ENCODE results near the gene FCHO1.
A peak's percentile ranks its signal among the peaks of the same experiment; 100 is the strongest.

Gene FCHO1

DNA sequence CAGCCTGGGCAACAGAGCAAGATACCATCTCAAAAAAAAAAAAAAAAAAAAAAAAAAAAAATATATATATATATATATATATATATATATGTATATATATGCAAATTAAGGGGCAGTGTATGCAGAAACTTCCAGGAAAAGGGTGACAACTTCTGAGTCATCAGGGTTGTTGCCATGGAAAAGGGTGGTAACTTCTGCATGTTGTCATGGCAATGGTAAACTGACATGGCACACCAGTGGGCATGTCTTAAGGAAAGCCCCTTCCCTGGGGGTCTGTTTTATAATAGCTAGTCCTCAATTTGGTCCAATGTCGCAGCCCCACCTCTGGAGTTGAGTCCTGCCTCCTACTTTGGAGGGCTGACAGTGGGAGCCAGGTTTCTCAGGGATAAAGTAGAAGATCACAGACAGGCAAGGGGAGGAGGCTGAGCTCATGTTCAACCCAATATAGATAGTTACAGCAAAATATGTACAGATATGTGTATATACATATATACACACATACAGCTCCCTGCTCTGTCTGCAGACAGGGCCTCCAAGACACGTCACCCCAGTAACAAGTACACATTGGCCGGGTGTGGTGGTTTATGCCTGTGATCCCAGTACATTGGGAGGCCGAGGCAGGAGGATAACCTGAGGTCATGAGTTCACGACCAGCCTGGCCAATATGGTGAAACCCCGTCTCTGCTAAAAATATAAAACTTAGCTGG is 7.2 kb upstream of the FCHO1 start:
- peak; percentile 56 for DNase-seq (ENCODE audit: low read depth)
- TF ChIP-seq, protein P1, sequence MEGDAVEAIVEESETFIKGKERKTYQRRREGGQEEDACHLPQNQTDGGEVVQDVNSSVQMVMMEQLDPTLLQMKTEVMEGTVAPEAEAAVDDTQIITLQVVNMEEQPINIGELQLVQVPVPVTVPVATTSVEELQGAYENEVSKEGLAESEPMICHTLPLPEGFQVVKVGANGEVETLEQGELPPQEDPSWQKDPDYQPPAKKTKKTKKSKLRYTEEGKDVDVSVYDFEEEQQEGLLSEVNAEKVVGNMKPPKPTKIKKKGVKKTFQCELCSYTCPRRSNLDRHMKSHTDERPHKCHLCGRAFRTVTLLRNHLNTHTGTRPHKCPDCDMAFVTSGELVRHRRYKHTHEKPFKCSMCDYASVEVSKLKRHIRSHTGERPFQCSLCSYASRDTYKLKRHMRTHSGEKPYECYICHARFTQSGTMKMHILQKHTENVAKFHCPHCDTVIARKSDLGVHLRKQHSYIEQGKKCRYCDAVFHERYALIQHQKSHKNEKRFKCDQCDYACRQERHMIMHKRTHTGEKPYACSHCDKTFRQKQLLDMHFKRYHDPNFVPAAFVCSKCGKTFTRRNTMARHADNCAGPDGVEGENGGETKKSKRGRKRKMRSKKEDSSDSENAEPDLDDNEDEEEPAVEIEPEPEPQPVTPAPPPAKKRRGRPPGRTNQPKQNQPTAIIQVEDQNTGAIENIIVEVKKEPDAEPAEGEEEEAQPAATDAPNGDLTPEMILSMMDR (conservative IDR thresholded peaks at IDR 0.05; ENCODE audit: control insufficient read depth, insufficient read depth, low read depth, low read length), result no peak
- H3K4me3 ChIP-seq (ENCODE audit: control insufficient read depth, low read depth, low read length), result no peak overlapping the region

DNA sequence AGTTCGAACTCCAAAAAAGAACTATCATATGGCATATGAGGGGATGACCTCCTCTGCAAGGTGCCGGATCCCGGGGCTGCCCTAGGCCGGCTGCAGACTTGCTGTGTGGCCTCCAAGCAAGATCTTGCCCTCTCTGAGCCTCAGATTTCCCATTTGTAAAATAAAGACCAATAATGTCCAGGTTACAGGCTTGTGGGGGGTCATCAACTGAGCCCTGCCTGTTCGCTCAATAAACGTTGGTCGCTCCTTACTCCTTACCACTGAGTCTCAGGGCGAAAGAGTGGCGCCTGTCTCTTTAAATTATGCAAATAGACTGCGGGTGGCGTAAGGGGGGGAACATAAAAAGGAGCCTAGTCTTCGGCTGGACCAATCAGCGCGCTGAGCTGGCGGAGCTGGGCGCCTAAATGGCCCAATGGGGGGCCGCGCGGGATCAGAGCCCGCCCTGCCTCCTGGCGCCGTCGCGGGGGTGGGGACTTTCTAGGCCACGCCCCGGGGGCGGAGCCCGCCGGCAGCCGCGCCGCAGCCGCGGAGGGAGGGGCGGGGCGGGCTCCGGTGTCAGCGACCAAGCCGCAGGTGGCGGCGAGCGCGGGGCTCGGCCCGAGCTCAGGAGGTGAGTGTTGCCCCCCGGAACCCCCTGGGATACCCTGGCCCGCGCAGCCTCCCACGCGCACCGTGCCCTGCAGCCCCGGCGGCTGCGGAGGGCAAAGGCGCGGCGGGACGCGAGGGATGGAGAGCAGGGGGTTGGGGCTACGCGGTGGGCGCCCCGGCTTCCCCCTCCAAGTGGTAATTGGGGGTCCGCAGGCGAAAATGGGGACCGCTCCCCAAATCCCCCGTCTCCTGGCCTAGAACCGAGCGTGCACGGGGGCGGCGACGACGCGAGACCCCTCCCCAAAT is 3.8 kb upstream of the FCHO1 start:
- TF ChIP-seq, protein P1 (conservative IDR thresholded peaks at IDR 0.05; ENCODE audit: control insufficient read depth, insufficient read depth, low read depth, low read length), result no peak
- DNase-seq (ENCODE audit: low read depth), result peak; percentile 88
- H3K4me3 ChIP-seq (ENCODE audit: control insufficient read depth, low read depth, low read length), result peak overlapping the region; percentile 33

DNA sequence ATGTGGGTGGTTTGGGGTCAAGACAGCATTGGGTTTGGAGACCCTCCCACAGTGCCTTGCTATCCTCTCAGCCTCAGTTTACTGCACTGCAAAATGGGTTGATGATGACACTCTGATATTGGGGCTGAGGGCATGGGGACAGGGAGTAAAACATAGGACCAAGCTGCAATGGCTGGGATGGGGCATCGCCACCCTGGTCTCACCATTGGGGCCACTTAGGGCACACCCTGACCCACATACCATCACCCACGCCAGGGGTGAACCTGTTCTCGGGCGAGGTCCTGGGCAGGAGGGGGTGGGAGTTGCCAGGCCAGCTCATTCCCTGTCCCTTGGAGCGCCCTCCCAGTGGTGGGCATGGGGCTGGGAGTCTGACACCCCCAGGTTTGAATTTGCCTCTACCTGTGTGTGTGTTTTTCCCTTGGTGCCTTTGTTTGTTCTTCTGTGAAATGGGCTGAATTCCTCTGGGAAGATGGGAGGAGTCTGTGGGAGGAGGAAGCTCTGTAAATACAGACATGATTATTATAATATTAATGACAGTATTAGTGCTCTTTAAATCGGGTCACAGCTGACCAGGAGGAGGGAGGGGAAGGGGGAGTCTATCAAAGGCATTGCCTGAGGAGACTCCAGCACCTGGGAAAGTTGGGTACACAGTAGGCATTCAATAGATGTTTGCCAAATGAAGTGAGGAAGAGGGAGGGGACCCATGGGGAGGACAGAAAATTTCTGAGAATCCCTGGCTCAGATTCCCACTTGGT is 2.2 kb upstream of the FCHO1 start:
- no peak for DNase-seq (ENCODE audit: low read depth)
- TF ChIP-seq, protein P1 (conservative IDR thresholded peaks at IDR 0.05; ENCODE audit: control insufficient read depth, insufficient read depth, low read depth, low read length), result no peak
- no peak overlapping the region for H3K4me3 ChIP-seq (ENCODE audit: control insufficient read depth, low read depth, low read length)

DNA sequence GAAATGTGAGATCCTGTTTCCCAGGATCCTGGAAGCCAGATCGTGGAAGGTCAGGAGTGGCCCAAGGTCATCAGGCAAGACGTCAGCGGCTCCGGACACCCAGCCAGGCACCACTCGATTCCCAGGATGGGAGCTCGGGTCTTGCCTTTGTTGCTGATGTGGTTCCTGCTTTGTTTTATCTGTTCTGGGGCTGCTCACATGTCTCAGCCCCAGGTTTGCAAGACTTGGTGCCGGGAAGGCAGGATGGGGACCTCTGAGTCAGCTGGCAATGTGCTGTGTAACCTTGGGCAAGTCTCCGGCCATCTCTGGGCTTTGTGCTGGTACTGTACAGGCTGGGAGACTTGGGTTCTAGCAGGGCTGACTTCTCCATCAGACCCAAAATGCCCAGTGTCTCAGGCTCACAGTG is 1.4 kb upstream of the FCHO1 start:
- no peak overlapping the region for H3K4me3 ChIP-seq (ENCODE audit: control insufficient read depth, low read depth, low read length)
- TF ChIP-seq, protein P1 (conservative IDR thresholded peaks at IDR 0.05; ENCODE audit: control insufficient read depth, insufficient read depth, low read depth, low read length), result no peak
- DNase-seq (ENCODE audit: low read depth), result peak; percentile 12

DNA sequence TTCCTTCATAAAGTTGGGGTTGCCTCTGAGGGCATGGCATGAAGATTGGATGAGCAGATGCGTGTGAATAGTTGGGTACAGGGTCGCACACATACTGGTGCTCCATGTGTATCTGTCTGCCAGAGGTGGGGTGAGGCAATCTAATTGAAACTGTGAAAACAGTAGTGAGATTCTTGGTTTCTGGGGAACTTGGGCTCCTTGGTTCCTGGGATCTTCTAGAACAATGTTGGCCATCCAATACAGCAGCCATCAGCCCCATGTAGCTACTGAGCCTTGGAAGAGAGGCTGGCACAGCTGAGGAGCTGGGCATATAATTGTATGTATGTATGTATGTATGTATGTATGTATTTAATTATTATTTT is 616 bp downstream of the FCHO1 start:
- no peak for DNase-seq (ENCODE audit: low read depth)
- H3K4me3 ChIP-seq (ENCODE audit: control insufficient read depth, low read depth, low read length), result no peak overlapping the region
- TF ChIP-seq, protein P1 (conservative IDR thresholded peaks at IDR 0.05; ENCODE audit: control insufficient read depth, insufficient read depth, low read depth, low read length), result no peak

DNA sequence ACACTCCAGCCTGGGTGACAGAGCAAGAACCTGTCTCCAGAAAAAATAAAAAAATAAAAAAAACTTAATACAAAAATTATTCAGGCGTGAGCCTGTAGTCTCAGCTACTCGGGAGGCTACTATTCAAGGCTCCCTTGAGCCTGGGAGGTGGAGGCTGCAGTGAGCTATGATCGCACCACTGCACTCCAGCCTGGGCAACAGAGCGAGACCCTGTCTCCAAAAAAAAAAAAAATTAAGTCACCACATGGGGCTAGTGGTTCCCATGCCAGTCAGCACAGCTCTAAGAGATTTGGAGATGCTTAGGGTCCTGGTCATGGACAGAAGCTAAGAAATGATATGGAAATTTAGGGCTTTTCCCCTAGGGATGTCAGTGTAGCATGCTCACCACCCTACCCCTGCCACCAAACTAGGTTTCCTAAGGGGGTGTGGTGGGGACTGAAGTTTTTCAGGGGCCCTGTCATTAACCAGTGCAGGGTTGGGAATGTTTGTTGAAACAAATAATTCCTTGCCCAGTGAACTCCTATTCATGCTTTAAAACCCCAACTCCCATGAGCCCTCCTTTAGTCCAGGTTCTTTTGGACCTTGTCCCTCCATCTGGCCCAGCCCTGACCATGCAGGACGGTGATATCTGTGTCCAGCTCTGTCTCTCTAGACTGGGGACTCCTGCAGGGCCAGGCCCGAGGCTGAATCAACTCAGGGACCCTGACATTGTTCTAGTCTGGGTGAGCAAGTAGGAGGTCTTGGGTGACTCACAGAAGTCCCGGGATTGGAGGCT is 1.8 kb downstream of the FCHO1 start:
- H3K4me3 ChIP-seq (ENCODE audit: control insufficient read depth, low read depth, low read length), result no peak overlapping the region
- no peak for DNase-seq (ENCODE audit: low read depth)
- TF ChIP-seq, protein P1 (conservative IDR thresholded peaks at IDR 0.05; ENCODE audit: control insufficient read depth, insufficient read depth, low read depth, low read length), result no peak
